WTC11 (cell line): Measurements from ENCODE around the gene FBXO9.

Source experiments
- ATF3 ChIP-seq: sonication (generic); formaldehyde crosslinking; conservative IDR thresholded peaks from 2 replicates; pipeline ENCODE4 v1.8.1; 2022; ENCODE audit warnings: mild to moderate bottlenecking, missing genetic modification reagents
- CTCF ChIP-seq: fragments of 200-600 bp; IDR thresholded peaks from 2 replicates; pipeline ENCODE4 v1.8.0; 2022; ENCODE audit warnings: antibody characterized with exemption
- NR1H2 ChIP-seq: sonication (generic); formaldehyde crosslinking; IDR thresholded peaks from 2 replicates; pipeline ENCODE4 v1.9.0; 2021; ENCODE audit warnings: mild to moderate bottlenecking, moderate library complexity, missing genetic modification reagents
- TP53 ChIP-seq: sonication (generic); formaldehyde crosslinking; IDR thresholded peaks from 2 replicates; pipeline ENCODE4 v1.8.1; 2023; ENCODE audit warnings: mild to moderate bottlenecking, missing genetic modification reagents
- ZBTB43 ChIP-seq: sonication (generic); formaldehyde crosslinking; IDR thresholded peaks from 2 replicates; pipeline ENCODE4 v1.8.1; 2023; ENCODE audit warnings: mild to moderate bottlenecking, missing genetic modification reagents
- ZNF121 ChIP-seq: sonication (generic); formaldehyde crosslinking; IDR thresholded peaks from 2 replicates; pipeline ENCODE4 v1.8.0; 2023; ENCODE audit warnings: missing genetic modification reagents
- ZNF232 ChIP-seq: sonication (generic); formaldehyde crosslinking; IDR thresholded peaks from 2 replicates; pipeline ENCODE4 v1.8.0; 2022; ENCODE audit warnings: mild to moderate bottlenecking, missing genetic modification reagents

- TF ChIP-seq NR1H2 (CRISPR knock-in tag): no peak
- no peak for TF ChIP-seq ZBTB43 (CRISPR knock-in tag)
- TF ChIP-seq ZNF232: no peak
- TF ChIP-seq CTCF: no peak
- TF ChIP-seq ZNF121 (CRISPR knock-in tag): no peak
- no peak for TF ChIP-seq TP53 (CRISPR knock-in tag)
- no peak for TF ChIP-seq ATF3
Observed at GRCh38 chr6:53020005-53020744, 45.0 kb upstream of the FBXO9 start.
